ENCODE measurements around the gene CAMTA1.
"Not testable (repeated sequence)": the region's sequence is repeated elsewhere in the genome, so short reads cannot be mapped to it uniquely, and the experiment has no call there.

Gene CAMTA1

DNA sequence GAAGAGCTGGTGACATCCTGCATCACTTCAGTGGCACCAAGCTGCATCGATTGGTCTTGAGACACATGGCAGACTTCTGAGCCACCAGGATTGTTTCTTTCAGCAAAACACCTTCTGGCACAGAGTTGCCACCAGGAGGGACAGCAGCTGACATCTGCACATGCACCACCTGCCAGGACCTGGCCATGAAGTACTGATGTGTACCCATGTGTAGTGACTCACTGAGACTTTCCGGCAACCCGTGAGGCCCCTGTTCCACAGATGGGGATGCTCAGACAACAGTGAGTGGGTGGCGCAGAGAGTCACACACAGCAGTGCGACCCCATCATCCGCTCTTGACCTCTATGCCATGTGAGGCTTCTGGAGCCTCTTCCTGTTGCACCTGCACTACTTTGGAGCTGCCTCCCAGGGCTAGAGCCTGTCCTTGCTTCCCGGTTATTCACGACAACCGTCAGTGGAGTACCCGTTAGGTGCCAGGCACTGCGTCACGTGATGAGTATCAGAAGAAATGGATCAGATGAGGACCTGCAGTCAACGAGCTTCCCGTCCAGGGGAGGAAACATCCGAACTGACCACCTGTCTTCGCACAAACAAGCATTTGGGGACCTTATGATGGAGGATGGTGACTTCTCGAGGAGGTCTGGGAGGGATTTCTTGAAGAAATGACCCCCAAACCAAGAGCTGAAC, 905.4 kb downstream of the CAMTA1 start:
- DNase-seq (ENCODE audit: low read depth in 2 of 2) = no peak

DNA sequence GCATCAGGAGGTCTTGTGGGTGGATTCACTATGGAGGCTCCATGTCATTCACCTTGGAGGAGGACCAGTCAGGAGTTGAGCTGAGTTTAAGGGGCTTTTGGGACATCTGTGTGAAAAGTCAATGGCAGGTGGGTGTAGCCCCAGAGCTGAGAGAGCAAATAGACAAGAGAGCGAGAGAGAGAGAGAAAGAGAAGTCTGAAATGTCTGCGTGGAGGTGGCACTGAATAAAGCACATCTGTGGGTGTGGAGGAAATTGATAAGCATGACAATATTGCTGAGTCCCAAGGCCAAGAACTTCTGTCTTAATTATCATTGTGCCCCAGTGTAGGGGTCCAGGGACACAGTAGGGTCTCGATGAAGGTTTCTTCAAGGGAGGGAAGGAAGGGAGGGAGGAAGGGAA, 906.3 kb downstream of the CAMTA1 start:
- no peak for DNase-seq (ENCODE audit: low read depth in 2 of 2)

DNA sequence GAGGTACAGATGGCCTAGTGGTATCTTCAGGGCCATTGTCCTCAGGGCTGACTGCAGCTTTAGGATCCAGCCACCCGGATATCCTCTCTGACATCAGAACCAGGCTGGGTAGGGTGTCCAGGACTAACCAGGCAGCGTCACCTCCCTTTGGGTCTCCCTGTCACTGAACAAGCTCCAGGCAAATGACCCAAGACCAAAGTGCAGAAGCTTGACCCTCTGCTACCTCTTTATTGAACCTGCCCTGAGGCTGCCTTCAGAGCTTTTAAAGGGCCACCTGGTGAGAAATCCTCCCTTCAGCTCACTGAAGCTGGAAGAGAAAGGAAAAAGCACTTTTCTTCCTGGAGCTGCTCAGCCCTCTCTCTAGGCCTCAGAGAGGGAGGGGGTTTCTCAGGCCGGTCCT, 906.8 kb downstream of the CAMTA1 start:
- DNase-seq (ENCODE audit: low read depth in 2 of 2) = no peak

DNA sequence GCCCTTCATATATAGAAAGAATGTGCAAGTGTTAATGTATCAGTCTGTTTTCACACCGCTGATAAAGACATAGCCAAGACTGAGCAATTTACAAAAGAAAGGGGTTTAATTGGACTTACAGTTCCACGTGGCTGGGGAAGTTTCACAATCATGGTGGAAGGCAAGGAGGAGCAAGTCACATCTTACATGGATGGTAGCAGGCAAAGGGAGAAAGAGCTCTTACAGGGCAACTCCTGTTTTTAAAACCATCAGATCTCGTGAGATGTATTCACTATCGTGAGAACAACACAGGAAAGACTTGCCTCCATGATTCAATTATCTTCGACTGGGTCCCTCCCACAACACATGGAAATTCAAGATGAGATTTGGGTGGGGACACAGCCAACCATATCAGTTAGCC, 907.8 kb downstream of the CAMTA1 start:
- not testable (repeated sequence) for DNase-seq (ENCODE audit: low read depth in 2 of 2)

DNA sequence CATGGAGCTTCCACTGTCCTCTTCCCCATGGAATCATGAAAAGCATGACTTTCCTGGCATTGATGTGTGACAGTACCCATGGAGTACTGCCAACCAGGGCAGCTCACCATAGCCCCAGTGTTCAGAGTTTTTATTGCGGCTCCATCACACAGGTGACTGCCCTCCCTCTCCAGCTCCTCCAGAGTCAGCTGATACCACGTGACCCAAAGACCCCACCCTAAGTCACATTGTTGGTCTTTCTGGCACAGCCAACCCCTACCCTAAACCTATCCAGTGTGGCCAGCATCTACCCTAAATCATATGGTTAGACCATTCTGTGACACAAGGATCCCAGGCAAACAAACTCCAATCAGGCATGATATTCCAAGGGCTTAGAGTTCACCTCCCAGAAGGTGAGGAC, 908.4 kb downstream of the CAMTA1 start:
- no peak for DNase-seq (ENCODE audit: low read depth in 2 of 2)

DNA sequence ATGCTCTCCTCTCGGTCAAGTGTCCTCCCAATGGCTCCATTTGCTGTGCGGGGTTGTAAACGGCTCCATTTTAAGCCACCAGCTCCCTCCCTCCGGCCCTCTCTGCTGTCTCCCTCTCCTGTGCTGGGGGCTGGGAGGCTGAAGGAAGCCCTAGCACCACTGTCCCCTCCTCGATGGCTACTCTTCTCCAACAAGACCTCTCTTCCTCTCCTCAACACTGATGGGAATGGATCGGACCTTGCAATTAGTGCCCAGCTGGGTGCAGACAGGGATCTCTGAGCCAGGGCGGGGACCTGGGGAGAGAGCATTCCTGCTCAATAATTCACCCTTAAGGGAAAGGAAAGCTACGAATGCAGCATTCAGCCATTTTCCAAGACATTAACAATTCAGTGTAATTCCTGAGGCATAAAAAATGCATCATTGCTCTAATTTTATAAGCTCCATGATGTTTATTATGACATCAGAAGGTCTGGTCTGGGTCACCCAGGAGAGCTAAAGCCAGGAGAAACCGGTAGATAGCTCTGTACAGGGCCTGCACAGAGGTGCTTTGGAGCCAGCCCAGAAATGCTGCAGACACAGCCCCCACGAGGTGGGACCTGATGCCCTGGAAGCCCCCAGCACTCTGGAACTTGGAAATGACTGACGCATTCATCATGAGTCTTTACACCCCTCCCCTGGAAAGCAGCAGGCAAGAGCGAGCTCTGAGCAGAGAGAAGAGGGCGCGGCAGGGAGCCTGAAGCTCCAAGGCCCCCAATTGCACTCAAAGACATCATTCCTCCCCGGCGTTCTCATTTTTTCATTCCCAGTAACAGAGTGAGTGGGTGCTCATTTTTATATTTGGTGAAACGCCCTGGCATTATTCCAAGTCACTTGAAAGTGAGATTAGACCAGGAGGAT, 909.6 kb downstream of the CAMTA1 start:
- no peak for DNase-seq (ENCODE audit: low read depth in 2 of 2)

DNA sequence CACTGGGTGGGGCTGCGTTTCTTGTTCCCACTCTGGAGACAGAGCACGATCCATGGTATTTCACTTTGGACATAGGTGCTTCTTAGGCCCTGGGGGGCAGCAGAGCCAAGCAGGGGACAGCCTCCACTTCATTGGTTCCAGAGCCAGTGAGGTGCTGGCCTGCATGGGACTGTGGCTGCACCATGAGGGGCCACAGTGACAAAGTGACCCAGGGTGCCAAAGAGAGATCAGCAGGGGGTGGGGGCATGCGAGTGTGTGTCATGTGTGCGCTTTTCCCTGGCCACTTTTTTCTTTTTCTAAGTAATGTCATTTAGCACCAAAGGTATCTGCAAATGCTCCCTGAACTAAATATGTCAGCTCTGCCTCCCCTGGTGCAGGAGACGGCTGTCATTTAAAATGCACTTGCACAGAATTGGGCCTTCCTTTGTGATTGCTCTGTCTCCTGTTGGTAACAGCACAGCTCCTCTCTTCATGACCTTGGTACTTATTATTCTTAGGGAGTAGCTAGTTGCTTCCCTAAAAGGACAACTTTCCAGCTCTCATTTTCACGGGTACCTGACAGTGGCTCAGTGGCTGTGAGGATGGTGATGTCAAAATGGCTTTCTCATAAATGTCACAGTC, 910.4 kb downstream of the CAMTA1 start:
- no peak for DNase-seq (ENCODE audit: low read depth in 2 of 2)

DNA sequence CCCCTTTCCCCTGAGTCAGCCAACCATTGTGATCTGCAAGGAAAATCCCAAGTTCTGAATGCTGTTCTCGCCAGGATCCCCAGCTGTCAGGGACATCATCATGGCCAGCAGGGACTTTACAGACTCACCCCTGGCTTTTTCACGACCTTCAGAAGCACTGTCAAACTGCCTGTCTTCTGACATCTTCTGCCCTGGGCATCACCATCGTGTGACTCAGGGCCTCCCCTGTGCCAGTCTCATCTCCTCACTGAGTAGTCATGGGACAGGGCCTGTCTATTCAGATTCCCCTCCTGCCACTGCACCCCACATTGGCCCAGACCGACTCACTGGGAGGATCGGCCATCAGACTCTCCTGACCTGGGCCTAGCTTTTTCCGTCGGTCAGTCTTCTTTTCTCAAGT, 913.4 kb downstream of the CAMTA1 start:
- no peak for DNase-seq (ENCODE audit: low read depth in 2 of 2)

DNA sequence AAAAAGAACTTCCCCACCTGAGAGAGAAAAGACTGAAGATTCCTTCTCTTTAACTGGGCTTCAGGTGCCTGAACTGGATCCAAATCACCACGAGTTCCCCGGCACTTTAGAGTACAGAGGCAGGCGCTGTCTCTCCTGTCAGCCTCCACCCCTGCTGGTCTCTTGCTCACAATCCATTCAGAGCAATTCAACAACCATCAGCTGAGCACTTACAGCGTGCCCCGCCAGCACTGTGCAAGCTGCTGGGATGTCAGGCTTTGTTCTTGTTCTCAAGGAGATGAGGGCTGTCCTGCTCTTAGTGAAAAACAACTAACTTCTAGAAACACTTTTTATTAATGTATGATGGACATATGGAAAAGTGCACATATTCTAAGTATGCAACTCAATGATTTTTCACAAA, 917.1 kb downstream of the CAMTA1 start:
- DNase-seq (ENCODE audit: low read depth in 2 of 2) = no peak

DNA sequence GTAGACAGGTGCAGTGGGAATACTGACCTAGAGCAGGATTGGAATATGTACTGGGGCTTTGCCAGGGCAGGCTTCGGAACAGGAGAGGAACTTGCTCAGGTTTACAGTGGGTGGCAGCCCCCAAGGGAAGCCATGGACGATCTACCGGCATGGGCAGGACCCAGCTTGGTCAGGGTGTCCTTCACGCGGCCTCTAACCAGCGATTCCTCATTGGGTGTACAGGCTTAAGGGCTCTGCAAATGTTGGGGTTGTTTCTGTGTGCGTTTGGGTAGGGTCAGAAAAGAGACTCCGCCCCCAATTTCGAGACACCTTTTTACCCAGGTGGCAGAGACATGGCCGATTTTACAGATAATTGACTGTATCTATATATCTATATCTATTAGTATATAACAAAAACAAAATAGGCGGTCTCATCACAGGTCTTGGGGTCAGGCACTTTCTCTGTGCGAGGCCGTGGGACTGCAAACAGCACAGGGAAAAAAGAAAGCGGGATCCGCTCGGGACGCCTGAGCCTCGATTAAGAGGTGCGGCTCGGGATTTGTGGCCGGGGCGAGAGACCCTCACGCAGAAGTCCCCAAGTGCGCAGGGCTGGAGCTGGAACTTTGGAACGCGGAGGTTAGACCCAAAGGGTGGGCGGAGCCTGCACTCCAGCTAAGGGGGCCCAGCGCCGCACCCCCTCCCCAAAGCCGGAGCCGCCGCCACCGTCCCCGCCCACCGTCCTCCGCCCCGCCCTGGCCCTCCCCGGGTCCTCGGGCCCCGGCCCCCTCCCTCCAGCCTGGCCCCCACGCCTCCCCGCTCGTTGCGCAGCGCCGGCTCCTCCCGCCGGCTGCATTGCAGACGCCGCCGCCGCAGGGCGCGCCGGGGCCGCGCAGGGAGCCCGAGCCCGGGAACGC, 918.3 kb downstream of the CAMTA1 start:
- no peak for DNase-seq (ENCODE audit: low read depth in 2 of 2)

DNA sequence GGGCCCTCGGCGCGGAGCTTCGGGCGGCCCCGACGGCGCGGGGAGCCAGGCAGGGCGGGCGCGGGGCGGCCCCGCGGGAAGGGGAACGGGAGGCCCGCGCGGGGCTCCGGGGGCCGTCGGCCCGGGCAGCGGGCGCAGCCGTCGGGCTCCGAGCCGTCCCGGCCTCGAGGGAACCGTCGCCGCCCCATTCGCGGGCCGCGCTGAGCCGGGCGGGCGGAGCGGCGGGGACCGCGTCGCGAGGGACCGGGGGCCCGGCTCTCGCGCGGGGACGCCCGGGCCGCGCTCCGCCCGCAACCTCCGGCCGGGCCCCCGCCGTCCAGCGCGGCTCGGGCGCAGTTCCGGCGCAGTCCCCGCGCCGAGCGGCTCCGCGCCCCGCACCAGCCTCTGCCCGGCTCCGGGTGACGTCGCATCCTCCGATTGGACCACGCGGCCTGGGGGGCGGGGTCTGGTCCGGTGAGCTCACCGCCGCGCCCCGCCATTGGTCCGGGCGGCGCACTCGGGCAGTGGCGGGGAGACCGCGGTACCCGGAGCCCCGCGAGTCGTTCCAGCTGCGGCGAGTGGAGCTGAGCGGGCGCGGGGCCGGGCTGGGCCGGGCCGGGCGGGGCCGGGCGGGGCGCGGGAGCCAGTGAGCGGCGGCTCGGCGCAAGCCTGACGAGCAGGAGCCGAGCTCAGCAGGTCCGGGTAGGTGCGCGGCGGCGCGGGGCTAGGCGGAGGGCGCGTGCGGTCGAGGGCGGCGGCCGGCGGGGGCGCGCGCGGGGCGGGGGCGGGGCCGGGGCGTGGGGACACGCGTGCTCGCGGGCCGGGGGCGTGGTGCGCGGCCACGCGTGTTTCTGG, 919.2 kb downstream of the CAMTA1 start:
- peak; percentile 89 to 90 for DNase-seq (ENCODE audit: low read depth in 2 of 2)

DNA sequence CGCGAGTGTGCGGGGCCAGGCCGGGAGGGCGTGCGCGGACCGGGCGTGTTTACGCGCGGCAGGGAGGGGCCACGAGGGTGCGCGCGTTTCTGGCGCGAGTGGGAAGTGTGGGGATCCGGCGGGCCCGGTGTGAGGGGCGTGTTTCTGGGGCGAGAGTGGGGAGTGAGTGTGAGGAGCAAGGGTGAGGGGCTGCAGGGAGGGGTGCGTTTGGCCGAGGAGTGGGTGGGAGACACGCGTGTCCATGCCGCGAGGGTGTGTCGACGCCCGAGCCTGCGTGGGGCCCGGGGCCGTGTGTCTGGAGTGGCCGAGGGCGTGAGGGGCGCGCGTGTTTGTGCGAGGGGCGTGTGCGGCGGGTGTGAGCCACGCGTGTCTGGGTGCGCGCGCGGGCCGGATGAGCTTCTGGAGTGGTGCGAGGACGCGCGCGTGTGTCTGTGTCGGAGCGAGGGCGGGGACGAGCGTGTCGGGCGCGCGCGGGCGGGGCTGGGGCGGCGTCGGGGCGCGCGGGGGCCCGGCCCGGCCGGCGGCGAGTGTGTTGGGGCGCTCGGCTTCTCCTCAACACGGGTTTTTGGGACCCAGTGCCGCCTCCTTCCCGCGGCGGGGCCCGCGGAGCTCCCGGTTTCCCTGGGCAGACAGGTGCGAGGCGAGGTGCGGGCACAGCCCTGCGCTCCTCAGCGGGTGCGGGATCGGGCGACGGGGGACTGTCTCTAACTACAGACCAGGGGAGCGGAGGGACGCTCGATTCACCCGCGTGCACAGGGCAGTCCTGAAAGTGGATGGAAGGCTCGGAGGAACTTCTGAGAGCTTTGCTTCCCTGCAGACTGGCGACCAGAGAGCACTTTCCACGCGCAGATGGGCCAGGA, 920.0 kb downstream of the CAMTA1 start:
- DNase-seq (ENCODE audit: low read depth in 2 of 2) = no peak

DNA sequence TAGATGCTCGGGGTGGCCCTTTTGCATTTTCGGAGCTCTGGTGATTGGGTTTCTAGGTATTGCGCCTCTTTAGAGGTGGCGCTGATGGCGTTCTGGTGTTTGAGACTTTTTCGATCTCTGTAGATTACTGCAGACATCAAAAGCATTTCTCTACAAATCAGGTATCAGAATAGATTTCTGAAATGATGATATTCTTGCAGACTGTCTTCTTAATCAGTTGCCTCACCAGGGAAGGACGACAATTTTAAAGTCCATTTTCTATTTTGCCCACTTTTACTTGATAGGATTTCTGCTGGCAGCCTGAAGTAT, 920.6 kb downstream of the CAMTA1 start:
- DNase-seq (ENCODE audit: low read depth in 2 of 2) = no peak

DNA sequence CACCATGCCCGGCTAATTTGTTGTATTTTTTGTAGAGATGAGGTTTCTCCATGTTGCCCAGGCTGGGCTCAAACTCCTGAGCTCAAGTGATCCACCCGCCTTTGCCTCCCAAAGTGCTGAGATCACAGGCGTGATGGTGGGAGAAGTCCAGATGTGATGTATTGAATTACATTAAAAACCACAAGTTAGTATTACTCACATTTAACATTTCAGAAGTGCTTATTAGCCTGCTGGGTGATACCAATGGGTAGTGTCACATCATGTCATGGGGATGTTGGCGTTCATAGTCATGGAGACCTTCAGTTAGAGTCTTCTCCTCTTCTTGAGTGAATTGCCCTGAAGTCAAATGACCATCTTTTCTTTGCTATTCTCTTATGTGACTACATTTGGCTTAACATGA, 922.3 kb downstream of the CAMTA1 start:
- no peak for DNase-seq (ENCODE audit: low read depth in 2 of 2)

DNA sequence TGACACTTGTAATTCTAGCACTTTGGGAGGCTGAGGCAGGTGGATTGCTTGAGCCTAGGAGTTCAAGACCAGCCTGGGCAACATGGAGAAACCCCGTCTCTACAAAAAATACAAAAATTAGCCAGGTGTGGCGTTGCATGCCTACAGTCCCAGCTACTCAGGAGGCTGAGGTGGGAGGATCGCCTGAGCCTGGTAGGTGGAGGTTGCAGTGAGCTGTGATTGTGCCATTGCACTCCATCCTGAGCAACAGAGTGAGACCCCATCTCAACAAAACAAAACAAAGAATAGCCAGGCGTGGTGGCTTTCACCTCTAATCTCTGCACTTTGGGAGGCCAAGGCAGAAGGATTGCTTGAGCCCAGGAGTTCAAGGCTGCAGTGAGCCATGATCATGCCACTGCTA, 922.8 kb downstream of the CAMTA1 start:
- DNase-seq (ENCODE audit: low read depth in 2 of 2) = not testable (repeated sequence)

DNA sequence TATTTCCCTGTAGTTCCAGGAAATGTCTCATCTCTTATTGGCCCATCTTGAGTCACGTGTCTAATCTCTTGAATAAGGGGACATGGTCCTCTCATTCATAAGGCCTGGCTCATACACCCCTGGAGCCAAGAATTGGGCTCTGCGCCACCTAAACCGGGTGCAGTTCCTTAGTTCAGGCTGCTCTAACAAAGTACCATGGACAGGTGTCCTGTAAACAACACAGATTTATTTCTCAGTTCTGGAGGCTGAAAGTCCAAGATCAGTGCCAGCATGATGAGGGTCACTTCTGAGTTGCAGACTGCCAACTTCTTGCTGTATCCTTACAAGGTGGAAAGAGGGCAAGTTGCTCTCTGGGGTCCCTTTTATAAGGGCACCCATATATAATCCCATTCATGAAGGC, 925.6 kb downstream of the CAMTA1 start:
- DNase-seq (ENCODE audit: low read depth in 2 of 2) = no peak

DNA sequence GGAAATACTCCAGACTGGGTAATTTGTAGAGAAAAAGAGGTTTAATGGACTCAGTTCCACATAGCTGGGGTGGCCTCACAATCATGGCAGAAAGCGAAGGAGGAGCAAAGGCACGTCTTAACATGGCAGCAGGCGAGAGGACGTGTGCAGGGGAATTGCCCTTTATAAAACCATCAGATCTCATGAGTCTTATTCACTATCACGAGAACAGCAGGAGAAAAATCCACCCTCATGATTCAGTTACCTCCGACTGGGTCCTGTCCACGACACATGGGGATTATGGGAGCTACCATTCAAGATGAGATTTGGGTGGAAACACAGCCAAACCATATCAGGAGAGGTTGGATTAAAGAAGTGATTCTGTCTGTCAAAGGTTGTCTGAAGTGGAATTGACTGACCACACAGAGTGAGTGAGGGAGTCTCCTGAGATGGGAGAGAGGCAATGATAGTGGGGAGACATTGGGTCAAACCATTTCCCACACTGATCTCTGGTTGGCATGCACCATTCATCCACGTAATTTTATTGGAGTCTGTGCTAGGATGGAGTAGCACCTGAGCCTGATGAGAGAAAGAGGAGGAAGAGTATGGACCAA, 927.6 kb downstream of the CAMTA1 start:
- no peak for DNase-seq (ENCODE audit: low read depth in 2 of 2)

DNA sequence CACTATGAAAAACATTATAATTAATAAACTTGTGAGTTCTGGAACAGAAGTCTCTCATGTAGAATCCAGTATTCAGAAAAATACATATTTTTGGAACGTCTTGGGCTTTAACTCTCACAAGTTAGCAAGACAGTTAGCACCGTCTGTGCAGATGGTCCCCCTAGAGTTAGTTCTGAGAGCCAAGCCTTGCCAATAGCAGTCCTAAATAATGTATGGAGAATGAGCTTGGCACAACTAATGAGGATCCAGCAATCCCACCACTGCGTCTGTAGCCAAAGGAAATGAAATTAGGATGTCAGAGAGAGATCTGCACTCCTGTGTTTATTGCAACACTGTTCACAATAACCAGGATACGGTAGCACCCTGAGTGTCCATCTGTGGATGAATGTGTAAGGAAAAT, 931.3 kb downstream of the CAMTA1 start:
- DNase-seq (ENCODE audit: low read depth in 2 of 2) = no peak

DNA sequence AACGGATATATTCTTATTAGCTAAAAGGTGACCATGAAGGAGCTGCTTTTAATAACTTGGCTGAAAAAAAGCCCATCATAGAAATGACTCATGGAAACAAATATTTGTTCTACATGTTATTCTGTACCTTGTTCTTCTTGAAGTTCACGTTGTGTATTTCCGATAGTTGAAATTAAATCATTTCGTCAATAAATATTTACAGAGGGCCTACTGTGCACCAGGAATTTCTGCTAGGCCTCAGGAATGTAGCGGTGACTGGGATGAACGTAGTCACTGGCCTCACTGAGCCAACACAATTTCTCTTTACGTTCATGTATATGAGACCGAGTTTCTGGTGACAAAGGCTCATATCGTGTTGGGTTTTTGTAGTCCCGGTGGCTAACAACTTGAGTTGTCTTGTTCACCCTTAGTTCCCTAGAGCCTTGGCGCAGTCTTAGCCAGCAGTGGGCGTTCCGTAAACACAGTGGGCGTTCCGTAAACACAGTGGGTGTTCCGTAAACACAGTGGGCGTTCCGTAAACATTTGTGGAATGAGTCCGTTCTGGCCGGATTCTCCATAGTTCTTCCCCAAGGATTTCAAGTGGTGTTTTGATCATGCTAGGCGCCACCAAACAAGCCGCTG, 932.6 kb downstream of the CAMTA1 start:
- no peak for DNase-seq (ENCODE audit: low read depth in 2 of 2)

Measured in stimulated activated CD4-positive, alpha-beta T cell treated with anti-CD3 and anti-CD28 coated beads, Interleukin-4, amount 100 ng/mL, for 48 hours (primary cell).